Kidney (tissue), 14 donors: ENCODE results near the gene NFATC2IP. TPM values are rescaled to one million over a fixed set of nuclear protein-coding genes. Genes with fewer than 3 reads are reported as not detected.

Experiments
- DNase-seq, 5 donors: peaks; one replicate each; pipeline ENCODE4 v3.0.0-alpha.2; 2013 to 2020
- FAIRE-seq: peaks from 2 replicates; lab custom pipeline; 2012; peaks lifted over from hg19 to GRCh38; lab: Jason Lieb, UNC
- H3K27ac ChIP-seq, 2 donors: one replicate each; pipeline ENCODE4 v1.7.0; 2013; ENCODE audit warnings: low read depth in 2 of 2, low read length in 2 of 2, inconsistent platforms in 1 of 2
- H3K27me3 ChIP-seq: one replicate; pipeline ENCODE4 v1.7.1; 2013; ENCODE audit warnings: low read length, inconsistent platforms; ENCODE audit not compliant: control insufficient read depth, insufficient read depth
- H3K36me3 ChIP-seq, 3 donors: one replicate each; pipeline versions ENCODE4 v1.7.0 to v1.7.1; 2013; ENCODE audit warnings: low read length in 3 of 3, control low read depth in 1 of 3, inconsistent platforms in 1 of 3; ENCODE audit not compliant: insufficient read depth in 3 of 3, control insufficient read depth in 2 of 3
- H3K4me1 ChIP-seq, 3 donors: one replicate each; pipeline versions ENCODE4 v1.7.0 to v1.7.1; 2013; ENCODE audit warnings: low read length in 3 of 3, inconsistent platforms in 1 of 3, low read depth in 1 of 3; ENCODE audit not compliant: control insufficient read depth in 2 of 3, insufficient read depth in 2 of 3
- H3K4me3 ChIP-seq, 3 donors: one replicate each; pipeline versions ENCODE4 v1.7.0 to v1.8.1; 2013; ENCODE audit warnings: low read length in 3 of 3, control low read depth in 1 of 3, inconsistent platforms in 1 of 3
- H3K9ac ChIP-seq, 3 donors: one replicate each; pipeline versions ENCODE4 v1.7.0 to v1.7.1; 2013; ENCODE audit warnings: low read length in 3 of 3, control low read depth in 1 of 3, inconsistent platforms in 1 of 3
- H3K9me3 ChIP-seq, 3 donors: one replicate each; pipeline versions ENCODE4 v1.7.0 to v1.7.1; 2013; ENCODE audit warnings: low read length in 3 of 3, control low read depth in 1 of 3, inconsistent platforms in 1 of 3; ENCODE audit not compliant: control insufficient read depth in 2 of 3, insufficient read depth in 1 of 3
- intact Hi-C: fragments of 100-400 bp; cut with DNase I; formaldehyde crosslinking; loops from one replicate; pipeline ENCODE4 v1.11.1; 2022
- polyA plus RNA-seq: library from polyadenylated mRNA; stranded (reverse); fragments of 350-450 nt; fragmentation: Illumina TruSeq; extraction: RNeasy Lipid Tissue Mini Kit (QIAGEN cat#74804); gene quantifications from one replicate; pipeline ENCODE4 v1.2.3, GENCODE V29; 2014; ENCODE audit warnings: low read depth, low replicate concordance; ENCODE audit not compliant: insufficient read depth
- total RNA-seq: library from RNA; stranded (reverse); fragmentation: NEBNext Ultra II Directional; extraction: Animal tissue kit (Norgen Biotek cat#: 25700); gene quantifications from one replicate; pipeline ENCODE4 v1.2.1, GENCODE V29; 2021
- TF ChIP-seq, protein P1 (sequence below): IDR thresholded peaks from 3 replicates; pipeline ENCODE4 v1.5.1; 2012; ENCODE audit warnings: mild to moderate bottlenecking, moderate library complexity, borderline replicate concordance; ENCODE audit not compliant: insufficient read depth; ENCODE audit errors: extremely low read depth
- donor health status: control.
- donor health status: control.
- donor health status: control.
- donor health status: control.
- donor health status: control.
- donor health status: DM: yes; HTN: yes; CAD: no.
- donor health status: Normal renal cell carcinoma (clear cell type).

The NFATC2IP gene
- total and polyA plus RNA-seq, 2 donors from 2014 or later, result 8.9 to 31.0 TPM

DNA sequence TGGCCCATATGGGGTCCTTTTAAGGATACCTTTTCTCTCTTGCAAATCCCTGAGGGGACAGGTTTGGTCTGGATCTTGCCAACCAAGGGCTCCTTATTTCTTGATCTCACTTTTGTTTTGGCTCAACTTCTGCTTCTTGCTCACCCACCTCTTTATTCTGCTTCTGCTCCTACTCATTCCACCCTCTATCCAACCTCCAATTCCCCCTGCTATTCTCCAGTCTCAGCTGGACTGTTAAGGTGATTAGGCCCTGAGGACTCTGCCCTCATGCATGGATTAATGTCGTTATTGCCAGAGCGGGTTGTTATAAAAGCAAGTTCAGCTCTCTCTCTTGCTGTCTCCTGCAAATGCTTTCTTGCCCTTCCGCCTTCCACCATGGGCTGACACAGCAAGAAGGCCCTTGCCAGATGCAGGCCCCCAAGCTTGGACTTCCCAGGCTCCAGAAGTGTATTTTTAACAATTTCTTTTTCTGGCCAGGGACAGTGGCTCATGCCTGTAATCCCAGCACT is 63.9 kb downstream of the NFATC2IP start:
- no peak for DNase-seq
- Histone ChIP-seq H3K36me3 (no peaks in the 10 kb centered on the region), H3K9ac (no peak overlapping the region), H3K9me3 (no peaks in the 10 kb centered on the region), H3K4me1 (no peaks in the 10 kb centered on the region), H3K4me3 (no peak overlapping the region), H3K27ac (no peak overlapping the region), H3K27me3 (no peaks in the 10 kb centered on the region)
- FAIRE-seq, result no peak
- TF ChIP-seq, protein P1, sequence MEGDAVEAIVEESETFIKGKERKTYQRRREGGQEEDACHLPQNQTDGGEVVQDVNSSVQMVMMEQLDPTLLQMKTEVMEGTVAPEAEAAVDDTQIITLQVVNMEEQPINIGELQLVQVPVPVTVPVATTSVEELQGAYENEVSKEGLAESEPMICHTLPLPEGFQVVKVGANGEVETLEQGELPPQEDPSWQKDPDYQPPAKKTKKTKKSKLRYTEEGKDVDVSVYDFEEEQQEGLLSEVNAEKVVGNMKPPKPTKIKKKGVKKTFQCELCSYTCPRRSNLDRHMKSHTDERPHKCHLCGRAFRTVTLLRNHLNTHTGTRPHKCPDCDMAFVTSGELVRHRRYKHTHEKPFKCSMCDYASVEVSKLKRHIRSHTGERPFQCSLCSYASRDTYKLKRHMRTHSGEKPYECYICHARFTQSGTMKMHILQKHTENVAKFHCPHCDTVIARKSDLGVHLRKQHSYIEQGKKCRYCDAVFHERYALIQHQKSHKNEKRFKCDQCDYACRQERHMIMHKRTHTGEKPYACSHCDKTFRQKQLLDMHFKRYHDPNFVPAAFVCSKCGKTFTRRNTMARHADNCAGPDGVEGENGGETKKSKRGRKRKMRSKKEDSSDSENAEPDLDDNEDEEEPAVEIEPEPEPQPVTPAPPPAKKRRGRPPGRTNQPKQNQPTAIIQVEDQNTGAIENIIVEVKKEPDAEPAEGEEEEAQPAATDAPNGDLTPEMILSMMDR, result no peak
- intact Hi-C loops, result no loop called here

Other genes starting within 250 kb of the NFATC2IP start
- 424 TPM for gene EIF3C, start 239.5 kb upstream of the NFATC2IP start, total RNA-seq
- gene EIF3C, start 239.5 kb upstream of the NFATC2IP start, polyA plus RNA-seq, result 542 TPM
- gene NPIPB9, start 199.2 kb upstream of the NFATC2IP start, total RNA-seq, result 3.5 TPM
- 0.37 TPM for gene NPIPB9, start 199.2 kb upstream of the NFATC2IP start, polyA plus RNA-seq
- 102 TPM for gene ATXN2L, start 127.9 kb upstream of the NFATC2IP start, total RNA-seq
- 43.2 TPM for gene ATXN2L, start 127.9 kb upstream of the NFATC2IP start, polyA plus RNA-seq
- gene TUFM, start 104.6 kb upstream of the NFATC2IP start, total RNA-seq, result 146 TPM
- 443 TPM for gene TUFM, start 104.6 kb upstream of the NFATC2IP start, polyA plus RNA-seq
- 64.4 TPM for gene SH2B1, start 87.1 kb upstream of the NFATC2IP start, total RNA-seq
- gene SH2B1, start 87.1 kb upstream of the NFATC2IP start, polyA plus RNA-seq, result 44.8 TPM
- 0.25 TPM for gene ATP2A1, start 72.4 kb upstream of the NFATC2IP start, total RNA-seq
- gene ATP2A1, start 72.4 kb upstream of the NFATC2IP start, polyA plus RNA-seq, result 0.47 TPM
- gene RABEP2, start 25.7 kb upstream of the NFATC2IP start, total RNA-seq, result 30.1 TPM
- gene RABEP2, start 25.7 kb upstream of the NFATC2IP start, polyA plus RNA-seq, result 21.0 TPM
- gene CD19, start 19.0 kb upstream of the NFATC2IP start, total RNA-seq, result 2.6 TPM
- 0.47 TPM for gene CD19, start 19.0 kb upstream of the NFATC2IP start, polyA plus RNA-seq
- gene SPNS1, start 23.8 kb downstream of the NFATC2IP start, total RNA-seq, result 38.4 TPM
- 34.5 TPM for gene SPNS1, start 23.8 kb downstream of the NFATC2IP start, polyA plus RNA-seq
- gene LAT, start 34.1 kb downstream of the NFATC2IP start, total RNA-seq, result 12.5 TPM
- gene LAT, start 34.1 kb downstream of the NFATC2IP start, polyA plus RNA-seq, result 8.3 TPM